Upper lobe of left lung (tissue), 4 donors: ENCODE results near the gene HNRNPA3.

Experiments used
- POLR2A ChIP-seq, 4 donors: fragments of 450-650 bp; IDR thresholded peaks; one replicate each; pipeline ENCODE4 v1.5.1; 2016 to 2017; ENCODE audit warnings: antibody characterized with exemption in 4 of 4, mild to moderate bottlenecking in 2 of 4
- POLR2AphosphoS5 ChIP-seq, 2 donors: sonication (generic); formaldehyde crosslinking; IDR thresholded peaks; one replicate each; pipeline ENCODE4 v1.5.1; 2017; ENCODE audit warnings: antibody characterized with exemption in 2 of 2
- TF ChIP-seq, protein P1 (sequence below), 6 experiments: fragments of 450-650 bp in 4 of 6; fragments of 200-600 bp in 2 of 6; sonication (generic) in 2 of 6; IDR thresholded peaks; one replicate each; pipeline ENCODE4 v1.5.1; 2016 to 2019; ENCODE audit warnings: antibody characterized with exemption in 6 of 6

DNA sequence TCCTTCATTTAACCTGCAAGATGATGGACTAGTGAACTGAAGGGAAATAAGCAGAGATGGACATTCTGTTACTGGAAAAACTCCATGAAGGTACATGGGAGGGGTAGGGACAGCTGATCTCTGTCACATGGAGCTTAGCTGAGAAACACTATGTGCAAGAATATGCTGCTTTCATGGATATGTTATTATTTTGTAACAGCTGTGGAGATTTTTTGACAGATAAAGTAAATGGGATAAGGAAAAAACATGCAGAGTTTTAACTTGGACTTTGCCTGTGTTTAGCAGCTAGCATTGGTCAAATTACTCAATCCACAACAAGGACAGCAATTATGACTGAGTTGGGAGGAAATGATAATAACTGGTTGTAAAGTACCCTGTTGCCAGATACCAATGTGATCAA lies 28.7 kb upstream of the HNRNPA3 start:
- TF ChIP-seq POLR2A (IDR thresholded peaks at IDR 0.05) (no peak), POLR2AphosphoS5 (IDR thresholded peaks at IDR 0.05) (no peak)
- TF ChIP-seq, protein P1, sequence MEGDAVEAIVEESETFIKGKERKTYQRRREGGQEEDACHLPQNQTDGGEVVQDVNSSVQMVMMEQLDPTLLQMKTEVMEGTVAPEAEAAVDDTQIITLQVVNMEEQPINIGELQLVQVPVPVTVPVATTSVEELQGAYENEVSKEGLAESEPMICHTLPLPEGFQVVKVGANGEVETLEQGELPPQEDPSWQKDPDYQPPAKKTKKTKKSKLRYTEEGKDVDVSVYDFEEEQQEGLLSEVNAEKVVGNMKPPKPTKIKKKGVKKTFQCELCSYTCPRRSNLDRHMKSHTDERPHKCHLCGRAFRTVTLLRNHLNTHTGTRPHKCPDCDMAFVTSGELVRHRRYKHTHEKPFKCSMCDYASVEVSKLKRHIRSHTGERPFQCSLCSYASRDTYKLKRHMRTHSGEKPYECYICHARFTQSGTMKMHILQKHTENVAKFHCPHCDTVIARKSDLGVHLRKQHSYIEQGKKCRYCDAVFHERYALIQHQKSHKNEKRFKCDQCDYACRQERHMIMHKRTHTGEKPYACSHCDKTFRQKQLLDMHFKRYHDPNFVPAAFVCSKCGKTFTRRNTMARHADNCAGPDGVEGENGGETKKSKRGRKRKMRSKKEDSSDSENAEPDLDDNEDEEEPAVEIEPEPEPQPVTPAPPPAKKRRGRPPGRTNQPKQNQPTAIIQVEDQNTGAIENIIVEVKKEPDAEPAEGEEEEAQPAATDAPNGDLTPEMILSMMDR (IDR thresholded peaks at IDR 0.05): no peak
